H1 (cell line): ENCODE data around the gene CDC42EP1. TPM values are rescaled to one million over a fixed set of nuclear protein-coding genes. Genes with fewer than 3 reads are reported as not detected.

Experiments
- BCL11A ChIP-seq, 2 experiments: IDR thresholded peaks; one replicate each; pipeline ENCODE4 v1.6.1; 2011; ENCODE audit warnings: low read depth in 2 of 2, low read length in 2 of 2, mild to moderate bottlenecking in 2 of 2
- CTCF ChIP-seq, 3 experiments: IDR thresholded peaks; 1 replicate in 2 of 3; 2 replicates in 1 of 3; pipeline versions ENCODE4 v1.5.1 to v1.6.1; 2011; ENCODE audit warnings: low read length in 3 of 3, mild to moderate bottlenecking in 3 of 3, inconsistent platforms in 2 of 3, low read depth in 1 of 3, moderate library complexity in 1 of 3; ENCODE audit not compliant: insufficient read depth in 1 of 3; ENCODE audit errors: control extremely low read depth in 1 of 3
- E2F6 ChIP-seq: IDR thresholded peaks from 2 replicates; pipeline ENCODE4 v1.6.1; 2012; ENCODE audit warnings: inconsistent platforms
- EZH2 ChIP-seq: fragments of 200-600 bp; sonication (generic); IDR thresholded peaks from 2 replicates; pipeline ENCODE4 v1.7.1; 2012; ENCODE audit warnings: low read depth, mild to moderate bottlenecking, moderate library complexity, low read length, inconsistent platforms; ENCODE audit not compliant: severe bottlenecking
- MAX ChIP-seq: IDR thresholded peaks from 2 replicates; pipeline ENCODE4 v1.6.1; 2012; ENCODE audit warnings: inconsistent platforms
- RBBP5 ChIP-seq: IDR thresholded peaks from 2 replicates; pipeline ENCODE4 v1.7.1; 2012; ENCODE audit warnings: low read depth, mild to moderate bottlenecking, inconsistent platforms, low read length, moderate library complexity, borderline replicate concordance
- SP2 ChIP-seq: IDR thresholded peaks from 2 replicates; pipeline ENCODE4 v1.6.1; 2012; ENCODE audit warnings: mild to moderate bottlenecking, low read length, inconsistent platforms
- SRF ChIP-seq: IDR thresholded peaks from 2 replicates; pipeline ENCODE4 v1.6.1; 2011; ENCODE audit warnings: mild to moderate bottlenecking, low read depth, low read length, moderate library complexity
- TAF7 ChIP-seq: optimal IDR thresholded peaks from 2 replicates; pipeline ENCODE3; 2011; ENCODE audit warnings: low read depth, mild to moderate bottlenecking, inconsistent platforms, low read length, moderate library complexity, borderline replicate concordance
- polyA plus RNA-seq, 7 experiments: library from polyadenylated mRNA; depleted of rRNA in 3 of 7; stranded (reverse) in 5 of 7; unstranded in 2 of 7; fragments of >200 nt in 5 of 7; fragments of 200-250 nt in 2 of 7; gene quantifications; 1 replicate in 5 of 7; 2 replicates in 1 of 7; 4 replicates in 1 of 7; pipeline versions ENCODE4 v1.2.1 to v1.2.3, GENCODE V29; 2011 to 2013; ENCODE audit warnings: missing spikeins in 2 of 7, mixed read lengths in 2 of 7
- total RNA-seq: library from RNA; stranded (reverse); fragmentation: NEBNext Ultra II Directional; extraction: Animal tissue kit (Norgen Biotek cat#: 25700); gene quantifications from 2 replicates; pipeline ENCODE4 v1.2.1, GENCODE V29; 2021

The CDC42EP1 gene
- total and polyA plus RNA-seq, 2 of the 8 experiments (the other 6 are each of a cell fraction or from before 2014, with no cell fraction given) = 8.3 to 11.2 TPM

GRCh38 chr22:37607010-37607934 lies 47.0 kb downstream of the CDC42EP1 start (continued):
- TF ChIP-seq SRF (no peak), EZH2 (no peak), CTCF (IDR thresholded peaks at IDR 0.05; ENCODE audit: control extremely low read depth in 1 of 3, insufficient read depth in 1 of 3, low read depth in 1 of 3, low read length in 3 of 3) (peak; percentile 91 to 99 (median 94)), RBBP5 (0 out of 2 replicates have a peak, but pooled peaks have one; percentile 56), SP2 (no peak), BCL11A (IDR thresholded peaks at IDR 0.05; ENCODE audit: low read depth in 2 of 2, low read length in 2 of 2) (no peak), E2F6 (peak; percentile 66), TAF7 (no peak), MAX (peak; percentile 84)
- TF ChIP-seq, all 59 proteins: peak for 23
